Activated CD4-positive, alpha-beta T cell treated with anti-CD3 and anti-CD28 coated beads, Interleukin-2, amount 50 U/mL, for 48 hours (primary cell): Measurements from ENCODE around the gene SLC24A1.
"Not testable (repeated sequence)": the region's sequence is repeated elsewhere in the genome, so short reads cannot be mapped to it uniquely, and the experiment has no call there.

Source experiments
- DNase-seq, 2 experiments: peaks; one replicate each; pipeline ENCODE4 v3.0.0-alpha.2; 2020

The SLC24A1 gene

DNA sequence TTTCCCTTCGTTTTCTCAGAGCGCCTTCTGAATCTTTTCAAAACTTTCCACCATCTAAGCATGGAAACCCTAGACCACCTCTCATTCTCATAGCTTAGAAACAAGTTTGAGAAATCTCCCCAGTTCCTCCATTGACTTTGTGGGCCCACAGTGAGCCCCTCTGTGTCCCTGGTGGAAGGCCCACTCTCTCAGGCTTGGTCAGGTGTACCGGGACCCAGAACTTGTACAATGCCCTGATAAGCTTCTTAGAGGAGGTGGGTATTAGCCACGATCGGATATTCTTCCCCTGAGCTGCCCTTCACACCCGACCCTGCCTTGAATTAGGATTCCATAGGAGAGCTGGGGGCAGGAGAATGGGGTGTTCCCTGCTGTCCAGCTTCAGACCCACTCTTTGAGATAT is at the start of gene SLC24A1:
Gene SLC24A1 (plus strand): TSS at position 301 of the 400 bp plus-strand sequence. CDS start 2,143 bp downstream, outside the sequence.
- no peak for DNase-seq

DNA sequence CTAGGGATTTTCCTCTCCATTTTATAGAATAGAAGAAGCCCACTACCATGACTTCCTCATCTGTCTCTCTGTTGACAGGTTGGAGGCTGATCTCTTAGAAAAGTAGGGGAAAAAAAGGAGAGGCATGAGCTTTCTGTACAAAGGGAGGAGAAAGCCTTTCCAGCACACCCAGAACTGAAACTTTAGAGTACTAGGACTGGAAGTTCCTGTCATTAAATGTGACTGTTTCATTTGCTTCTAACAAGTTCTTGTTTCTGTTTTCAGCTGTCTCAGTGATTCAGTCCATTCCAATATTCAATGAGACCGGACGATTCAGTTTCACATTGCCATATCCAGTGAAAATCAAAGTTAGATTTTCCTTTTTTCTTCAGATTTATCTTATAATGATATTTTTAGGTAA is 49.8 kb upstream of the SLC24A1 start:
- no peak for DNase-seq

DNA sequence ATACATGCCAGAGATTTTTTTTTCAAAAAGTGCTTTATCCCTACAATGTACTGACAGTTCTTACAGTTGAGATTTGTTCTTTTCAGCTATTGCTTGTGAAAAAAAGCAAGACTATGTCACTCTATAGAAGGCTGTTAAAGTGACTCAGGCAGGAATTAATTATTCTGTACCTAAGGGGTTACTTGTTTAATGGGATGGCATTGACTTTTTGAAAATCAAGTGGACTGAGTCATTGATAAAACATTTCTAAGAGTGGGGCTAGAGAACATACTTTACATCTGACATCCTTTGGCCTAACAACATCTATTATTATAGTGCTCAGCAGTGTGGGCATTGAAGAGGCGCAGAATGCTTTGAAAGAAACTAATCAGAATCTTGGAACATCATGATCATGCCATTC is 45.1 kb upstream of the SLC24A1 start:
- DNase-seq, result no peak

DNA sequence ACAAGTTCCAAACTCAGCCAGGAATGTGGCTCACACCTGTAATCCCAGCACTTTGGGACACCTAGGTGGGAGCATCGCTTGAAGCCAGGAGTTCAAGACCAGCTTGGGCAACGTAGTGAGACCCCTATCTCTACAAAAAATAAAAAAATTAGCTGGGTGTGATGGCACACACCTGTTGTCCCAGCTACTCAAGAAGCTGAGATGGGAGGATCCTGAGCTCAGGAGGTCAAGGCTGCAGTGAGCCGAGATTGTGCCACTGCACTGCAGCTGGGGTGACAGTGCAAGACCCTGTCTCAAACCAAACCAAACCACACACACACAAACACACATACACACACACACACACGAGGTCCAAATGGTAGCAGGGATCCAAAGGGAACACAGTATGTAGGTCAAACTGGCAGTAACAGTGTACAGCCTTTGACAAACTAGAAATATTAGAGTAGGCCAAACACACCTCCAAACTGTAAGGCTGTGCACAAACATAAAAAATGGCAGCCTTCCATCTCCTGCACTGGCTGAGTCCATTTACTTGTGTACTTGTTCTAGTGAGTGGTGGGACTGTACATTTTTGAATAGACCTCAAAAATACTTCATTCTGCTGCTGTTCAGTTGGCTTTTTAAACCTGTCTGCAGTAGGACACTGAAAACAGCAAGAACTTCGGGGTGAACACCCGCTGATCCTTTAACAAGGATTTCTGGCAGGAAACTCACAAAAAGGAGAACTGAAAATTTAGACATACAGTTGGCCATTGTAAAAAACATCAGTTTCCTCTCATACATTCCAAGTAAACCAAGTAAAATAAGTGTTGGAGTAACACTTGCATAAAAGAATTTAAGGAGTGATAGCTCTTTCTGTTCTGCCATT is 44.4 kb upstream of the SLC24A1 start:
- no peak for DNase-seq

DNA sequence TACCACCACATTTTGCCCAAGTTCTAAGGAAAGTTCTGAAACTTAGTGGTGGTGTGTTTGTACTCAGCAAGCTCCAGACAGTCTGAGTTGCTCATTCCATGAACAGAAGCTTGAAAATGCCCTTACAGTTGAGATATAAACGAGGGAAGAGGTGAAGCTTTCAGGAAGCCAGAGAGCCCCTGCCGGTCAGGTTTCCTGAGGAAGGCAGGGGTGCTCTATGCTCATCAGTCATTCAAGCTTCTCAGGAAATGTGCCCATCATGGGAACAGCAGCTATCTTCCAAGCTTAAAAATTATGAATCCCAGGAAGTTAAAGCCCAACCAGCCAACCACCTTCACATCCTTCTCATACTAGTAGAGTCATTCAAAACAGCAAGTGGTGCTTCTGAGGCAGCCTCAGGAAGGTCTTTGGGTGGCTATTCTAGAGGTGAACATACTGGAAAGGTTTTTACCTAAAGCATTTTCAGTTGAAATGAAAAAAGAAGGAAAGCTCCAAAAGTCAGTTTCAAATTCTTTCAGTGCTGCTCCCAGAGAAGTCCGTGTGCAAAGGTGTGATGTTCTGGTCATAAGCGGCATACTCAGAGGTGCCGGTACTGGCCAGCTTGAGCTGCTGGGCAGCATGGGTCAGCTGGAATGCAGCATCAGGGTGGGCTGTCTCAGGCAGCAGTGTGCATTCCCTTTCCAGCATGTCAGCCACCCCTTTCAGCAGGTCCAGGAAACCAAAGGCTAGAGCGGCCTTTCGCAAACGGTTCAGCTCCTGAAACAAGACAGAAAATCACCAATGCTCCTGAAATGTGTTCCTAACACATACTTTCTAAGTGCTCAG is 42.6 kb upstream of the SLC24A1 start:
- no peak for DNase-seq

DNA sequence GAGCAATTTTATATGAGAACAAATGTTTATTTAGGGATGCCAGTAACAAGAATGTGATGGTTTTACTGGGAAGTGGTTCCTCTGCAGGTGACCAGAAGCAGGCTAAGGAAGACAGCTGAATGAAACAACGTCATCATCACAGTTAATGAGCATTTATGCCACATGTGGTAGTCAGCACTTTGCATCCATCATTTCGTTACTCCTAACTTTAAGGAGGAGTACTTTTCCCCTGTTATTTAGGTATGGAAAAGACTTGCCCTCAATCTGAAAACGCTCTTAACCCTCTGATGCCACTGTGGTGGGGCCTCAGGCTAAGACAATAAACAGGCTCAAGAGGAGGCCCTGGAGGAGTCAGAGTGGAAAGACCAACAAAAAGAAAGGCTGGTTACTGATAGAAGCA is 42.0 kb upstream of the SLC24A1 start:
- no peak for DNase-seq

DNA sequence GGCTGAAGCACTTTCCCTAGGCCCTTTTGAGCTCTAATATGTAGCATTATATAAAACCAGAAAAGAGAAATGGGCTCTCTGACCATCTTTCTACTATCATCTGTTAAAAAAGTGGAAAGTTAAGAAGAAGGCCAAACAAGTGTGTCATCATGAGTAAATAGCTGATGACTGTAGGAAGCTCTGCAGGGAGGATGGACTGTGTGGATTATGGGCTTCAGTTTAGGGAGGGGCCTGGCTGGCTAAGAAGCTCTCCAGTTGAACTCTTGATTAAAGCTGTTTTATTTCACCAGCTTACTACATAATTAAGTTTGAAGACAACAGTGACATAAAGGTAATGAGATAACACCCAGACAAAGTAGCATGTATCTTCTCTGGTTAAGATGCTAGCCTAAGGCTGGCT is 41.5 kb upstream of the SLC24A1 start:
- DNase-seq, result no peak

DNA sequence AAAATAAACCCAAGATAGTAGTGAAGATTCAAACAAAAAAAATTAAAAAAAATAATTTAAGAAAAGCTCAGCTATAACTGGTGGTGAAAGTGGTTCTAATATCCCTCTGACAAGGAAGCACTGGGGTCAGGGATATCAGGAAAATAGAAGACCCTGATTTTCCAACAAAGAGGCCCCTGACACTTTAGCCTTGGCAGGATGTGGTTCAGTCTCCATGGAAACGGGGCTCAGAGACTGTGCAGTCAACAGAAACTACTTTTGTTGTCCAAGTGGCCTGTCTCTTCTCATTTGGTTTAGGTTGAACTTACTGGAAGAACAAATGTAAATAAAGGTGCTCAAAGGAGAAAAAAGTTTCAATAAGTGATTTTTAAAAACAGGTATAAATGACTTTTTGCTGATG is 38.0 kb upstream of the SLC24A1 start:
- DNase-seq, result peak; percentile 14 to 24

DNA sequence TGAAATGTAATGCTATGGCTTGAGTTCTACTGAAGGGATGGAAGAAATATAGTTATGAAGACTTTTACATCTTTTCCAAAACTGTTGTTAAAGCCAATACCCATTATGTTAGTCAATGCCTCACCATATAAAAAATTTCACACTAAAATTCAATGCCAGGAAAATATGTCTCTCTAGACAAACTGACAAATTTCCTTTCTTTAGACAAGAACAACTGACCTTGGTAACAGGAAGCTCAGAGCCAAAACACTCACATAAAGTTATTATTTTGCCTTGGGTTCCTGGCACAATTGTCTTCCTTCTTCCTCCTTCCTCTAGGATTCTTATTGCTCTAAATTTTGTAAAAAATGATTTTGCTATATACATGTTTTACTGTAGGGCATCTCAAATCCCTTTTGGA is 37.5 kb upstream of the SLC24A1 start:
- no peak for DNase-seq

DNA sequence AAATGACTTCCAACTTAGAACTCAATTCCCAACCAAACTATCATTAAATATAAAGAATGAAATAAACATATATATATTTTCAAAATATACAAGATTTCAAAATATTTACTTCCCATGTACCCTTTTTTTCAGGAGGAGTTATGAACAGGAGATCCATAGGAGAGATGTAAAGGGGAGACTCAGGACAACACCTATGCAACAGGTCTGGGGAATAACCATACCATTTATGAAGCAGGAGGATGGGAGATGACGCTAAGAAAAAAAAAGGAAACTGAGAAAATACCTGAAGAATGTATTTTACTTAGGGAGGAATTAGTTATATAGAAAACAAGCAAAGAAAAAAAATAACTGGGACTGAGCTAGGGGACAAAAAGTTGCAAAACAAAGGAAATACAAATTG is 34.6 kb upstream of the SLC24A1 start:
- DNase-seq, result no peak

DNA sequence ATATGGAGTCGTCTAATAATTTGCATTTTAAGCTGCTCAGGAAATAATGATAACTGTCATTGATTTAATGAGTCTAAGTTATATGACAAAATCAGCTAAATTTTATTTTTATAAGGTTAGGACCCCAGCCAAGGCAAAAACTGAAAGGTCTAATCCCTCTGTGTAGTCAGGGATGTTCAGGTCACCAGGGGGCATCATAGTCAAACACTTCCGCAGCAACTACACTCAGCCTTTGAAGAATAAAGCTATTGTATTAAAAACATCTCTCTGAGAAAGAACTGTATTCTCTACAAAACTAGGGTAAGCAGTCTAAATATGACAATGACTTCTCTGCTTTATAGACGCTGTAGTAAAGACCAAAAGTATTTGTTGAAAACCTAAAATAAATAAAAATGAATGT is 25.8 kb upstream of the SLC24A1 start:
- no peak for DNase-seq

DNA sequence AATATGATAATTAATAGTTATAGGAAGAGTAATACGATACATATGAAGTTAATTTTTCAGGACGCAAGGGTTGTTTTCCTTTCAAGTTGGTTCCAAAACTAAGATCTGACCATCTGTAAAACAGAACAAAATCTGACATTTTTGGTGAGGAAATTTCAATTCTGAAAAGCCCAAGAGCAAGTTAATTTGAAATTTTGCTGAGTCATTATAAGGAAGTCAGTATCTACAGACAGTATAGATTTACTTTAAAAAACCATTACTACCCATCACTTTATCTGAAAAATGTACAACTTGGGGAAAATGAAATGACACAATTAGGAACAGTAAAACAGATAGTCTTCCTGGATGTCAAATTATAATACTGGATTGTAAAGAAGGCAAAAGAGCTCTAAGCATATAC is 23.3 kb upstream of the SLC24A1 start:
- no peak for DNase-seq

DNA sequence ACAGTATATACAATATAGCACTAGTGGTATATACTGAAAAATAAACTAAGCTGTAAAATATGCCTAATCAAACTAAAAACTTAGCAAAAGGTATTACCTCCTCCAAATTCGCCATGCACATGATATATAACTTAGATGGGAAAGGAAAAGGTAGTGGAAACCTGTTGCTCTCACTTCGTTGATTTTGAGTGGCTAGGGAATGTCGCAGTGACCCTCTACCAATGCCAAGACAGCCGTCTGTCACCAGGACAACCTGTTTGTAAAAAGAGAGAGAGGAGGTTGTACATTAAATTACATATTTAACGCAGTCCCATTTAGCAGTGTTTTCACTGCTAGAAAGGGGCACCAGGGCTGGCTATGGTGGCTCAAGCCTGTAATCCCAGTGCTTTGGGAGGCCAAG is 22.1 kb upstream of the SLC24A1 start:
- DNase-seq, result no peak

DNA sequence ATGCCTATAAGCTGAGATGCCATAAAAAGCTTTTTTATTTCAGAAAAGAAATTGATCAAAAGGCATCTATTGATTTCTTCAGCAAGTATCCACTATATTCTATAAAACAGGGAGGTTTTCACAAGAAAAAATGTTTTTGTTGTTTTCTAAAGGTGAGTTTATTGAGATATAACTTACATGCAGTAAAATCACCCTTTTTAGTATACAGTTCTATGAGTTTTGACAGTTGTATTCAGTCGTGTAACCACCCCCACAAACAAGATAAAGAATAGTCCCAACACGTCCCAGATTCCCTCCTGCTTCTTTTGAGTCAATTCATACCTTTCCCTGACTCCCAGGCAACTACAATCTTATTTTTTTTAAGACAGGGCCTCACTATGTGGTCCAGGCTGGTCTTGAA is 18.6 kb upstream of the SLC24A1 start:
- no peak for DNase-seq

DNA sequence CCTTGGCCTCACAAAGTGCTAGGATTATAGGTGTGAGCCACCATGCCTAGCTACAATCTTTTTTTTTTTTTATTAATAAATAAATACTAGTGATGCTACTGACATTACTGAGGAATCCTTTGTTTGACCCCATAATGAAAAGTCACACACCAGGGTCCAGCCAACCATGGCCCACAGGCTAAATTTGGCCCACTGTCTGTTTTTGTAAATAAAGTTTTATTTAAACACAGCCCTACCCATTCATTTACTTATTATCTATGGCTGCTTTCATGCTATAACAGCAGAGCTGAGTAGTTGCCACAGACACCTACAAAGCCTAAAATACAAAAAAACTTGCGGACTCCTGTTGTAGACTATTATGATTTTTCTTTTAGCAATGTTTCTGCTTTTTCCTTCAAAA is 18.2 kb upstream of the SLC24A1 start:
- no peak for DNase-seq

DNA sequence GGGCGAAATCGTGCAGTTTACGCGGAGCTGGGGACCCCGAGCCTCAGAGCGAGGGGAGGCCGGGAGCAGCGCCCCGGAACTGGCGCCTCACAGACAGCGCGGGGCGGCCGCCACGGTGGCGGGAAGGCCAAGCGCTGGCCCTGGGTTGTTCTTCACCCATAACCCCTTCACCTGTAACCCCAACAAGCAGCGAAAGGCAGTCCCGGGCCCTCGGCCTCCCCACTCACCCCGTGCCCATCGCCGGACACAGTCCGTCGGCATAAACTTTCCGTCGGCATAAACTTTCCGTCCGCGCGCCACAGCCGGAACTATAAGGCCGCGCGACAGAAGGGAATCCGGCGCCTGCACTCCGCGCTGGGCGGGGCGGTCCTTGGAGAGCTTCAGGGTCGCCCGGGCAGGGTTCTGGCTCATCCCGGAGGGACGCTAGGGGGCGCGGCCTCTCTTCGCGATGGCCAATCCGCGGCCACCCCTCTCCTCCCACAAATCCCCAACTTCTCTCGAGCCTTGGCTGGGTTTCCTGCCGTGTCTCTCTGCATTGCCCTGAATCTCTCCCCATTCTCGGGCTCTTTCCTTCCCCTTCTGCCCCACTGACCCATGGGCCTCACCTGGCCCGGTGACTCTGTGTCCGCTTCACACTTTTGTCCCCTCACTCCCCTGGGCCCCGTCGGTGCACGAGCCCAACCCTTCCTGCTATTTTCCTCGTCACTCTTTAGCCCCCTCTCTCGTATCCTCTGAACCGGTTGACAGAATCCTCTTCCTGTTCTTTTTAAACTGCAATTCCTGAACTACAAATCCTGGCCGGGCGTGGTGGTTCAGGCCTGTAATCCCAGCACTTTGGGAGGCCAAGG is 10.6 kb upstream of the SLC24A1 start, which contains the start of gene INTS14:
Gene INTS14 (minus strand): TSS at position 261 of the 848 bp plus-strand sequence. CDS start 3,751 bp downstream, outside the sequence.
- peak; percentile 98 to 99 for DNase-seq

DNA sequence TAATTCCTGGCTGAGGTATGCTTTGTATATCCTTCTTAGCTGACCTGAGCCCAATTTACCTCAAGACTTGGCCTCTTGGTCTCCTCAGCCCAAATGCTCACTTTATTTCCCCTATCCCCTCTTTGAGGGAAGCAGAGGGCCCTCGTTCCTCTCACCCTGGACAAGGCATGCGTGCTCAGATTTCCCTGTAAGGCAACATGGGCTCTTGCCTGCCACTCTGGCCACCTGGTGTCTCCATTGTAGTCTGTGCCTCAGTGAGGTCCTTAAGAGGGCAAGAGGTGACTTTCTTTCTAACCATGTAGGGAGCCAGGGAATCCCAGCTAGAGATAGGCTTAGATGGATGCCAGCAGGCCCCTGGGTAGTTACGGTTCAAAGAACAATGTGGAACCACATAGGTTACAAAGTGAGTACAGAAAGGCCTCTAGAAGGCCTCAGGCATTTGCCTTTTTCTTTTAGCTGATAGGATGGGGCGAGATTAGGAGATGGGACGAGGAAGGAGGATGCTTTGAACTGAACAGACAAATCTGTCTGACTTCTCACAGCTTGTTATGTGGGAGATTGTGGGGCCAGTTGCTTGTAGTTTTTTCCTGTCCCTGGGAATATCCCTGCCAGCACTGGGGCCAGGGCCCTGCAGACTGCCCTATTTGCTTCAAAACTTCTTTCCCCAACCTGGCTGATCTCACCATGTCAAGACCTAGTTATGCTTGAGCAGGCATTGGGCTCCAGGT is 9.7 kb upstream of the SLC24A1 start:
- DNase-seq, result no peak

DNA sequence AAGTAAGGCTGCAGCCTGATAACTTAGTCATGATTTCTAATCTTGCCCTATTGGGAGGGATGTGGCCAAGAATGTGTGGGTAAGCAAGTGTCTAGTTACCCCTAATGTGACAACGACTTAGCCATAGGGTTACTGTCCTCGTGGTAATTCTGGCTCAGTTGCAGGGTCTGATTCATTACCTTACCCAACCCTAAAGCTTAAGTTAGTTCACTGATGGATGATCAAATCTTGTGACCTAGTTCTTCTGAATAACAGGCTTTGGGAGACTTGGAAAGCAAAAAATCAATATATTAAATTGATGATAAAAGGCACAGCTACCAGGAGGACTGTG is 9.2 kb upstream of the SLC24A1 start:
- DNase-seq, result no peak

DNA sequence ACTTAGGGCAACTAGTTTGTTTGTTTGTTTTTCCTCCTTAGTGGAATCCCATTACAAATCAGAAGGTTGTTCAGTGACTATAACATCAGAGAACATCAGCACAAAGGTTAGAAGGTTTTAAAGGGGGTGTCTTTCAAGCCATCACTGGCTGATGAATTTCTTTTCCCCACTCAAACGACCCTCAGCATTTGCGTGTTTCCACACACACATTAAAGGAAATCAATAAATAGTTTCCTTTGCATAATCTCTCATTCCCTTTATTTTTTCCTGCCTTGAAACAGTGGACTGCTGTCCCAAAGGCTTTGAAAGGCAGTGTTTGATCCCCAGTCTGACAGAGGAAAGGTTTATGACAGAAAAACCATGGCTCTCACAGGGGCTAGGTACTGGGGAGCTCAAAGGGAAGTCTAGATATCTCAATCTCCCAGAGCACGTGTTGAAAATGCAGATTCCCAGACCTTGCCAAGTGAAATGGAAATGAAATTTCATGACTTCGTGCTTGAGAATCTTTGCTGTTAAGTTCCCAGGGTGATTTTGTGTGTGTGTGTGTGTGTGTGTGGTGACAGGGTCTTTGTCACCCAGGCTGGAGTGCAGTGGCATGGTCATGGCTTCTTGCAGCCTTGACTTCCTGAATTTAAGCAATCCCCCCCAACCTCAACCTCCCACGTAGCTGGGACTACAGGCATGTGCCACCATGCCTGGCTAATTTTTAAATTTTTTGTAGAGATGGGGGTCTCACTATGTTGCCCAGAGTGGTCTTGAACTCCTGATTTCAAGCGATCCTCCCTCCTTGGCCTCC is 8.6 kb upstream of the SLC24A1 start:
- DNase-seq, result no peak

DNA sequence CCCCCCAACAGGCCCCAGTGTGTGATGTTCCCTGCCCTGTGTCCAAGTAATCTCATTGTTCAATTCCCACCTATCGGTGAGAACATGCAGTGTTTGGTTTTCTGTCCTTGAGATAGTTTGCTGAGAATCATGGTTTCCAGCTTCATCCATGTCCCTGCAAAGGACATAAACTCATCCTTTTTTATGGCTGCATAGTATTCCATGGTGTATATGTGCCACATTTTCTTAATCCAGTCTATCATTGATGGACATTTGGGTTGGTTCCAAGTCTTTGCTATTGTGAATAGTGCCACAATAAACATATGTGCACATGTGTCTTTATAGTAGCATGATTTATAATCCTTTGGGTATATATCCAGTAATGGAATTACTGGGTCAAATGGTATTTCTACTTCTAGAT is 5.9 kb upstream of the SLC24A1 start:
- not testable (repeated sequence) for DNase-seq

DNA sequence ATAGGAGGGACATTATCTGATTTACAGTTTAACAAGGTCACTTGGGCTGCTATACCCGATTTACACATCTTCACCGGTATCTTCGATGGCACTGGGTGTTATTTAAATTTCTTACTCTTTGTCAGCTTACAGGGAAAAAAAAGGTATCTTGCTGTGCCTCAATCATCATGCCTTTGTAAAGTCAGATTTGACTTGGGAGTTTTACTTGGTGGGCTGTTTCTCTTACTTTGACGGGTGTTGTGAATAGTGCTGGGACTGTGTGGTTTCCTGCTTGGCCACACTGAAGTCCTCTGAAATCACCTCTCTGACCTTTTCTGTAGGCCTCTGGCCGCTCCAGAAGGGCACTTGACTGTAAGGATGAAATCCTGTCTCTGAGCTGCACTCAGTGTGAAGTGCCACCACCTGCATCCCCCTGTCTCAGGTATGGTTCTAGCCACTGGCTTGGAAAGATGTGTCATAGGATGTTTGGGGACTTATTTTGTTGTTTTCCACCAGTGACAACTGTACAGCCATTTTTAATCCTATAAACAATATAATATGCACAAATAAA is 3.1 kb upstream of the SLC24A1 start:
- DNase-seq, result no peak
